HG02678 (cell line): Measurements from ENCODE around the gene GMPPA.
A peak's percentile ranks its signal among the peaks of the same experiment; 100 is the strongest.

Experiments used
- ATAC-seq: cut with Tn5 transposase; IDR thresholded peaks from one replicate; pipeline ENCODE4 v1.9.1; 2021; ENCODE audit warnings: mild to moderate bottlenecking, moderate library complexity; ENCODE audit not compliant: unreplicated experiment

The GMPPA gene

GRCh38 chr2:219484343-219485200 is 14.1 kb upstream of the GMPPA start:
- ATAC-seq, result no peak

- no peak for ATAC-seq
These were observed 13.5 kb upstream of the GMPPA start for GRCh38 chr2:219485201-219485580.

DNA sequence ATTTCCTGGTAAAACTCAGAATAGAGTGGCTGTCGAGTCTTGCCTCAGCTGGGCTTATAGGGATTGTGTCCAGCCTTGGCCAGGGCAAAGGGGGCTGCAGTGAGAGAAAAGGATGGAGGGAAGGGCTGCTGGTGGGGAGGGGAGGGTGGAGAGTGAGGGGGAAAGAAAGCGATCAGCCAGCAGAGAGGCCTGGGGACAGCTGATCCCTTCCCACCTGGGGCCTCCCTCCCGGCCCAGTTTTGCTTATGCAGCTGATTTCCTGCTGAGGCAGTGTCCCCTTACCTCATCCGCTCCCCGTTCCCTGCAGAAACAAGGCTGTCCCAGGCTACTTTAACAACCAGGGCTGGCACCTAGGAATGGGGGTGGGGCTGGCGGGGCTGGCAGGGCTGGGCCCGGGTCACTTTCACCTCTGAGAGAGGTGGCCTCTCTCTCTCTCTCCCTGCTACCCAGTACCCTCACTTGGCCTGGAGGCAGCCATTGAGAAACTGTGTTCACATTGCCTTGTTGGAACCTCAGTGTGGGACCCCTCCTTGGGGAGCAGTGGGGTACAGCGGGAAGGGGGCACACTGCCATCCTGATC is 12.2 kb upstream of the GMPPA start:
- no peak for ATAC-seq

- no peak for ATAC-seq
These were observed 10.4 kb upstream of the GMPPA start for GRCh38 chr2:219488149-219488843.

DNA sequence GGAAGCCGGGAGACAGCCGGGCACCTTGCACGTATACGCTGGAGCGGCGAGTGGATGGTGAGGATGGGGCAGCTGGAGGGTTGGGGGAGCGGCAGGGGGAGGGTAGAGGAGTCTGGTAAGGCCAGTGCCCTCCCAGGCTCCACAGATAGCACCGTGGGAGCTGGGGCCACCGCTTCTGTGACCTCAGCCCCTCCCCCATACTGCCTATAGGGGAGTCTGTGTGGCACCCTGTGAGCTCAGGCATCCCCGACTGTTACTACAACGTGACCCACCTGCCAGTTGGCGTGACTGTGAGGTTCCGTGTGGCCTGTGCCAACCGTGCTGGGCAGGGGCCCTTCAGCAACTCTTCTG is 9.9 kb upstream of the GMPPA start:
- ATAC-seq, result no peak

- ATAC-seq, result no peak
These were observed 9.4 kb upstream of the GMPPA start for GRCh38 chr2:219489315-219489714.

GRCh38 chr2:219490186-219490585 is 8.5 kb upstream of the GMPPA start:
- no peak for ATAC-seq

DNA sequence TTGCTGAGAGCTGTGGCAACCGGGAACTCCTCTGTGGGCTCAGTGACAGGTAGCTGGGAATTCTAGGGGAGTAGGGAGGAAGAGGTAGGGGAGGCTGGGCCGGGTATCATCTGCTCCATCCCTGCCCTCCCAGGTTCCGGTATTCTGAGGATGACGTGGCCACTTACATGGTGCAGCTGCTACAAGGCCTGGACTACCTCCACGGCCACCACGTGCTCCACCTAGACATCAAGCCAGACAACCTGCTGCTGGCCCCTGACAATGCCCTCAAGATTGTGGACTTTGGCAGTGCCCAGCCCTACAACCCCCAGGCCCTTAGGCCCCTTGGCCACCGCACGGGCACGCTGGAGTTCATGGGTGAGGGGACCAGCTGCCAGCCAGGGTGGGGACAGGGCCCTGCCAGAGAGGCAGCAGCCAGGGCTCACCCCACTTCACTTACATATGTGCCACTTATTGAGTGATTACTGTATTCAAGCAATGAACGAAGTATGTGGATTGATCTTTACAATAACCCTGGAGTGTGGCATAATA is 8.0 kb upstream of the GMPPA start:
- no peak for ATAC-seq

DNA sequence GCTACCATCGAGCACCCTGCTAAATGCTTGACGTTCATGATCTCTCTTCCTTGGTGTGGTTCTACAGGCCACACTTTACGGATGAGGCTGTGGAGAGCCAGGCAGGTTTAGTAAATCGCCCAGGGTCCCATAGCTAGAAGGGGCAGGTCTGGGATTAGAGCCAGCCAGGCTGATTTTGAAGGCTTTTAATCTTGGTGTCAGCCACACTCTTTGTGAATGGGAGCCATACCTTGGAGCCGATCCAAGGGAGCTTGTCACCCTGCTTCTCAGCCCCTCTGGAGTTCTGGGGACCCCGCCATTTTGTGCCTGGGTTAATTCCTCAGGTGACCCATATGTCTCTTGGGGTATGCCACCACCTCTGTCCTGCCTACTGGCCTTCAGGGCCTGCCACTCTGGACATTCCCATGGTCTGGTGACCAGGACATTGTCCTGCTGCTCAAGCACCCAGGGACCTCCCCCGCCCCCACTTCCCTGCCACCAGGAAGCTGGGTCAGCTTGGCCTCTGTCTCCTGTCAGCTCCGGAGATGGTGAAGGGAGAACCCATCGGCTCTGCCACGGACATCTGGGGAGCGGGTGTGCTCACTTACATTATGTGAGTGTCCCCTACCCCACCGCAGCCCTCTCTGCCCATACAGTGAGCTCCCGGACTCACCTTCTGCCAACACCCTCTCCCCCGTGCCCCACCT is 7.3 kb upstream of the GMPPA start:
- ATAC-seq, result no peak

DNA sequence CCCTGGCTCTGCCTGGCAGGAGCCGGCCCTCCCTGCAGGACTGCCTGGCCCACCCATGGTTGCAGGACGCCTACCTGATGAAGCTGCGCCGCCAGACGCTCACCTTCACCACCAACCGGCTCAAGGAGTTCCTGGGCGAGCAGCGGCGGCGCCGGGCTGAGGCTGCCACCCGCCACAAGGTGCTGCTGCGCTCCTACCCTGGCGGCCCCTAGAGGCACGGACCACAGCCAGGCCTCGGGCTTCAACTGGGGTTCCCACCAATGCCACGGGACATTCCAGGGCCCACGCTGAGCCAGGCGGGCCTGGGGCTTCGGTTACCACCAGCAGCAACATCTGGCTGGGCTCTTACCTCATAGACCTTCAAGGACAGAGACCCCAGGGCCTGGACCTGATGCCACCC is 6.1 kb upstream of the GMPPA start:
- ATAC-seq, result no peak

DNA sequence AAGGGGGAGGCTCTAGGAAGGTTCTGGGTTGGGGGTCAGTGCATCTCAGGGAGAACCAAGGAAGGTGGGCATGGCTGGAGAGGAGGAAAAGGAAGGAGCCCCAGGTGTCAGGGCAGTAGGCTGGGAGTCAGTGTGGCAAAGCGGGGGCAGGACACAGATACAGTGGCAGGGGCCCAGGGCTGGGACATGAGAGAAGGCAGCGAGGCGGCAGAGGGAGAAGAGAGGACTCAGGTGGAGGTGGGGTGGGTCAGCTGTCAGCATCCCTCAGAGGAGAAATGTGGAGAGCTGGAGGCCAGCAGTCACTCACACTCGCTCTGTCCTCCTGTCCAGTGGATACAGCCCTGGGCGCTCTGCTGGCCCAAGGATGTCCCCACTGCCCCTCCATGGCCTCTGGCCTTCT is 5.6 kb upstream of the GMPPA start:
- no peak for ATAC-seq

DNA sequence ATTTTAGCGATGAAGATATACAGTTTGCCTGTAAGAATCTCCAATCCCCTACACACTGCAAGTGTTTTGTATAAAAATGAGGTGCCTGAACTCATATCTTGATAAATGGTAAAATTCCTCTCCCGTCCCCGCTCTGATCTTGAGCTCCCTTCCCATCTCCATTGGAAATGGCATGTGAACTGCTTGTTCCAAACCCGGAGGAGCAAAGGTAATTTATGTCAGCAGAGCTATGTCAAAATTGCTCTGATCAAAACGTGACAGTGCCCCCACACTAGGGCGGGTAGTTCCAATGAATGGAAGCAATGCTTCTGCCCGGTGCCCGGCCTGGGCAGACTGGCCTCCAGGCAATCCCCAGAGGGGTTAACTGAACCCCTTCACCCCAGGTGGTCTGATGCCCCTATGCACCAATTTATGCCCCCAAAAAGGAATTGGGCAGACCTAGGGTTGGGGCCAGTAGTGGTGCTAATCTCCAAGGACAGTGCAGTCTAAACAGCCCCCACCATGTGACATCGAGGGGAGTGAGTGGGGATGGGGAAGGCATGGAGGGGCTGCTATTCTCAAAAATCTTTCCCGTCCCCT is 3.6 kb upstream of the GMPPA start:
- no peak for ATAC-seq

DNA sequence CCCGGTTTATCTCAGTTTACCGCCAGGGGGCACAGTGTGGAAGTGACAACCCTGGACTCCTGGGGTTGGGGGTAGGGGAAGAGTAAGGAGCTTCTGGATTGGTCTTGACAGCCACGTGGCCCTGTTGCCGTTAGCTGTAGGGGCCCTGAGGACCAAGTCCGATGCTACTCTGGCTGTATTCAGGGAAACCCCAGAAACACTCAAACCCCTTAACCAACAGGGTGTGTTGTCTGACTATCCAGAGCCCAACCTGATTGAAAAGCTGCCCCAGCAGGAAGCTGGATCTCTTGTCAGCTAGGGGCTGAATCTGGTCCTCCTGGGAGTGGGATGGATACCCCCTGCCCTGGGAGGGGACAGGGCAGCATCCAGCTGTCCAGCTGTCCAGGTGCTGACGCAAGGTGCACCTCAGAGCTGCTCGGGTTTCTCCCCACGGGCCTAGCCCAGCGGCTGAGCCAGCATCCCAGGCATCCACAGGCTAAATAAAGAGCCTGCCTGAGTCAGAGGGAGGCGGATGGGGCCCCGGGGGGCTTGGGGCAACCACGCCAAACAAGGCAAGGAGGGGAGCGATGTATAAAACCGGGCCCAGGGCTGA is 3.1 kb upstream of the GMPPA start:
- ATAC-seq, result peak; percentile 17

GRCh38 chr2:219496247-219496824 is 2.4 kb upstream of the GMPPA start:
- ATAC-seq, result no peak

DNA sequence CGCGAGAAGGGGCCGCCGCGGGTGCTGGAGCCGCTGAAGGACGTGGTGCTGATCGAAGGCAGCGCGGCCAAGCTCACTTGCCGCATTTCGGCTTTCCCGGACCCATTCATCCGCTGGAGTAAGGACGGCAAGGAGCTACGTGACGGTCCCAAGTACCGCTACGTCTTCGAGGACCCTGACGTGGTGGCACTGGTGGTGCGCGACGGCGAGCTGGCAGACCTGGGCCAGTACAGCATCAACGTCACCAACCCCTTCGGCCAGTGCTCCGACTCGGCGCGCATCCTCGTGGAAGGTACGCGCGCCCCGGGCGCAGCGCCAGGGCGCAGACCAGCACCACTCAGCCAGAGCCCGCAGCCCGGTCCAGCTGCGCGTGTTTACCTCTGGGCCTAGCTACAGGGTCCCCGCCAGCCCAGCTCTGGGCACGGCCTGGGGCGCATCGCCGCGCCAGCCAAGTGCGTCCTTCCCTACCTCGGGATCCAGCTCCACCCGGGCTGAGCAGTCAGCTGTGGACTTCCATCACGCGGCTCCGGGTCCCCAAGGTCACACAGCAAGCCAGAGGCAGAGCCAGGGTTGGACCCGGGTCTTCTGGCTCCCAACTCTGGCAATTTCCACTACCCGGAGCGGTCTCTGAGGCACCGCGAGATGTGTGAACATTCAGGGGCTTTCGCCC is 1.7 kb upstream of the GMPPA start:
- no peak for ATAC-seq

DNA sequence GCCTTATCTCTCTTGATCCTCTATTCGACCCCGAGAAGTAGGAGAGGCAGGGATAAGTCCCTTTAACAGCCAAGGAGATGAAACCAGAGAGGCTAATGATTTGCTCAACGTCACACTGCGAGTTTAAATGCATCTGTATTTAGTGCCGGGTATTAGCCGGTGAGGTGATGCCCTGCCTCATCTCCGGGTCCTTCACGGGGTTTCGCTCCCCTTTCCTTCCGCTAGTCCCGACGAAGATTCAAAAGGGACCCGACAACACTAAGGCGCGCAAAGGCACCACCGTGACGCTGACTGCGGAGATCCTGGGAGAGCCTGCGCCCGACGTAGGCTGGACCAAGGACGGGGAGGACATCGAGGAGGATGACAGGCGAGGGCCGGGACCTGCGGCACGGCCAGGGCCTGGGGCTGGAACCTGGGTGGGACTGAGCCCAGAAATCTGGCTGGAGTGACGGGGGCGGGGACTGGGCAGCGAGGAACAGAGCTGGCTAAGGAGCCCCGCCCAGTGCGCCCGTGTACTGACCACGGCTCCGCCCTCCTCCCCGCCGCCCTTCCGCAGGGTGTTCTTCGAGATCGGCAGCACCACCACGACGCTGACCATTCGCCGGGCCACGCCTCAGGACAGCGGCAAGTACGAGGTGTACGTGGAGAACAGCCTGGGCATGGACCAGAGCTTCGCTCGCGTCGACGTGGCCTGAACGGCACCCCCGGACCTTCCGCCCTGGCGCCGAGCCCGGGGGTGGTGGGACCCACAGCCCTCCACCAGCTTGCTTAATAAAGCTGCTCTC is 1.0 kb upstream of the GMPPA start:
- peak; percentile 21 for ATAC-seq

GRCh38 chr2:219499058-219499307 is 292 bp downstream of the GMPPA start:
- no peak for ATAC-seq

- no peak for ATAC-seq
These were observed 864 bp downstream of the GMPPA start for GRCh38 chr2:219499555-219499954.

- no peak for ATAC-seq
These were observed 1.4 kb downstream of the GMPPA start for GRCh38 chr2:219500135-219500534.
